Erythroblast (primary cell): Measurements from ENCODE around the gene SDC1.

ENCODE experiments used
- GATA1 ChIP-seq: IDR thresholded peaks from 2 replicates; pipeline ENCODE4 v1.6.1; 2011; ENCODE audit warnings: low read depth, mild to moderate bottlenecking, control low read depth, low read length, moderate library complexity
- POLR2A ChIP-seq: IDR thresholded peaks from 2 replicates; pipeline ENCODE4 v1.6.1; 2011; ENCODE audit warnings: mild to moderate bottlenecking, low read length

GRCh38 chr2:20175931-20176330 lies 49.0 kb downstream of the SDC1 start:
- no peak for TF ChIP-seq POLR2A
- TF ChIP-seq GATA1: no peak
